ENCODE data around the gene RNF183. TPM values are rescaled to one million over a fixed set of nuclear protein-coding genes. Genes with fewer than 3 reads are reported as not detected.
A peak's percentile ranks its signal among the peaks of the same experiment; 100 is the strongest.

Gene RNF183
- not detected in 2 replicates for total RNA-seq (2014; rRNA removed; shearing (Covaris generic))

GRCh38 chr9:113302792-113303418 is at the start of gene RNF183:
Gene RNF183 (minus strand): TSS chr9:113303376. CDS start chr9:113298184, 5,192 bp downstream.
- no peak for DNase-seq (ENCODE audit: low spot score)

- DNase-seq (ENCODE audit: low spot score), result no peak
These were observed 49.2 kb upstream of the RNF183 start for GRCh38 chr9:113352411-113352810.

DNA sequence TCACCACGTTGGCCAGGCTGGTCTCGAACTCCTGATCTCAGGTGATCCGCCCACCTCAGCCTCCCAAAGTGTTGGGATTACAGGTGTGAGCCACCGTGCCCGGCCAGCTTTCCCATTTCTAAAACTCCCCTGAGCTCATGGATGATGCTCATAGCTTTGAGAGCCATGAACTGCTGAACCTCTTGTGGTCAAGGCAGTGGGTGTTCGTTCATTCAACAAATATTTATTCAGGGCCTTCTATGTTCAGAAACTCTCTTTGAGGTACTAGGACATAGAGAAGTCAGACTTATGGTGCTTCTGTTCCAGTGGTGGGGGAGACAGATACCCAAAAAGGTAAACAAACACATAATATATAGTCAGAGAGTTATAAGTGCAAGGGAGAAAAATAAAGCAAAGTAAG is 48.8 kb upstream of the RNF183 start:
- no peak for DNase-seq (ENCODE audit: low spot score)

DNA sequence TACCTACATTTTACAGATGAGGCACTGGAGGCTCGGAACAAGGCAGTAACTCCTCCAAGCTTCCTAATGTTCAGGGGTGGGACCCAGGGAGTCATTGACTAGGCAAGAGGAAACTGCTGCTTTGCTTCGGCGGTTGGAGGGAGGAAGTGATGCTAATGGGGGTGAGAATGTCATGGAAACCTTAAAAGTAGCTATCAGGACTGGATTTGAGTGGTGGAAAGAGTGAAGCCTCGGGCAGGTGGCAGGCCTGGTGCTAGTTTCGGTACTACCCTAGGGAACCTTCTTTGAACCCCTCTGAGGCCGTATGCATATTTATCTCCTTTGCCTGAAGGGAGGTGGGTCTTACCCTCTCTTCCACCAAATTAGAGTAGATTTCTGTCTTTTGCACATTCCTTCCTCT is 47.8 kb upstream of the RNF183 start:
- no peak for DNase-seq (ENCODE audit: low spot score)

DNA sequence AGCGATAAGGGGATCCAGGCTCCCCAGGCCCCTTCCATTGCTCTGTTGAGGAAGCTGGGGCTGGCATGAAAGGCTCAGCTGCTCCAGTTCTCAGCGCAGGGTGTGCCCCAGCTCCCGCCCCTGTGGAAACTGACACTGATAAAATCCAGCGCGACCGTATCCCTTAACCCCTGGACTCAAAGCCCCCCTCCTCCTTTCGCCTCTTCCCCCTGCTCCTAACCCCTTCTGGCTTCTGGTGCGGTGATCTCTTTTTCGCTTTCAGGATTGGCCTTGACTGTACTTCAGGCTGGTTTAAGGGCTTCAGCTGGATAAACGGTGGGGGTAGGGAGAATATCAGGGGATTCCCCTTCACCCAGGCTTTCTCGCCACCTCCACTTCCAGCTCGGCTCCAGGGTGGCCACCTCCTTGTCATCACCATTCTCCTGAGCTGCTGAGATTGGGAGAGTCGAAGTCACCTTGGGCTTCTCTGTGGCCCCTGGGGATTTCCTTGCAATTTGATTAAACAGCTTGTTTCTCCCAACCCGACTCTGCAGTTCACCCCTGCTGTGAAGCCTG is 47.0 kb upstream of the RNF183 start:
- DNase-seq (ENCODE audit: low spot score), result no peak

DNA sequence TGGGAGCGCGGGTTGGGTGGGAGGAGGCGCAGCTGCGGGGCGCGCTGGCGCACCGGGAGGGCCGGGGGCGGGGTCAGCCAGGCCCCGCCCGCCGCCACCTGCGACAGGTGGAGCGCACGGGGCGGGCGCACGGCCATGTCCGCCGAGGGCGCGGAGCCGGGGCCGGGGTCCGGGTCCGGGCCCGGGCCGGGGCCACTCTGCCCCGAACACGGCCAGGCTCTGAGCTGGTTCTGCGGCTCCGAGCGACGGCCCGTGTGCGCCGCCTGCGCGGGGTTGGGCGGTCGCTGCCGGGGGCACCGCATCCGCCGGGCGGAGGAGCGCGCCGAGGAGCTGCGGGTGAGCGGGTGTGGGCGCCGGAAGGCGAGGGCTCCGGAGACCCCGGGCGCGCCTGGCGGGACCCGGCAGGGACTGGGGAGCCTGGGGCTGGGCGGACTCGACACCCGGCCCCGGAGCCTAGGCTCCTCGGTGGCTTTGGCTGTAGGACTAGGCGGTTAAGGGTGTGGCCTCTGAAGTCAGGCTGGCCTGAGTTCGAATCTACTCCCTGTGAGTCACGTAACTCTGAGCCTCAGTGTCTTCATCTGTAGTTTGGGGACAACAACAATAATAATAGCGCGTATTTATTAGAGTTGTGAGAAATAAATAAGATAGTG is 46.4 kb upstream of the RNF183 start, which contains the start of gene BSPRY:
TSS of gene BSPRY (plus strand) at position 97 of the 650 bp plus-strand sequence. CDS start at position 136, 39 bp downstream.
- DNase-seq (ENCODE audit: low spot score), result no peak

DNA sequence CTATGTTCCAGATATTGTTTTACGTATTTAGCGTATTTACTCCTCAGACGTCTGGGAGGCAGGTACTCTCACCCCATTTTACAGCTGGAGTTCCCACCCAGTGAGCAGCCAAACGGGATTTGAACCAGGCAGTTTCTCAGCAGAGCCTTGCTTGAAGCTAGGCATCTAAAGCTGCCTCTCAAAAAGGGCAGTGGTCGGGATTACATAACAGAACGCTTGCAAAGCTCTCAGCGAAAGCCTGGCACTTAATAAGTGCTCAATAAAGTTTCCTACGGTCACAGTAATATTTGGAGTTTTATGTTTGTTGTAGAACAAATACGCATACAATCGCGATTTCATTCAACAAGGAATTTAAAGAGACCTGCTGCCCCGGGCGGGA is 45.9 kb upstream of the RNF183 start:
- no peak for DNase-seq (ENCODE audit: low spot score)

DNA sequence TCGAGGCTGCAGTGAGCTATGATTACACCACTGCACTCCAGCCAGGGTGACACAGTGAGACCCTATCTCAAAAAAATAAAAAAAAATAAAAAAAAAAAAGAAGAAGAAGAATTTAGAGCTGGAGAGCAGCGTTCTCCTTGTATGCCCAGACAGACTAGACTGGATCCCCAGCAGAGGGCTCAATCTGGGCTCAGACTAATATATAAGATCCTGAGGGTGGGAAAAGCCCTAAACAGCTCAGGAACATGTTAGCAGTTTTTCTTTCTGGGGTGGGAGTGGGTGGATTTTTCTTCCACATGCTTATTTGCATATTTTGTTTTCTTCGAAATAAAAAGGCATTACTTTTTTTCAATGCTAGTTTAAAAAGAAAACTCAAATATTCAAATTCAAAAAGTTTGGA is 45.3 kb upstream of the RNF183 start:
- DNase-seq (ENCODE audit: low spot score), result no peak

DNA sequence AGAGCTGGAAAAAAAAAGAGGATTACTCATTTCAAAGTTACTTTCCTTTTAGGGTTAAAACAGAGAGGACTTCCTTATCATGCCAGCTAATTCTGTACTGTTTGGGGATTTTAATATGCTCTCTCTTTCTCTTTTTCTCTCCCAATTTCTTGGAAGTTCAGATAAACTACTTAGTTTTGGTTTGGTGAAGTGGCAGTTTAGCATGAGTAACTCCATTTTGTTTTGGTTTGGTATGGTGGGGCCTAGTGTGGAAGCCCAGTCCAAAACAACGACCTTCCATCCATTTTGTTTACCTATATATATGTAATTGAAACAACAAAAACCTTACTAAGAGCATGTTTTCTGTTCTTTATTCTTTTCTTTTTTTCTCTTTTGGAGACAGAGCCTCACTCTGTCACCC is 42.5 kb upstream of the RNF183 start:
- no peak for DNase-seq (ENCODE audit: low spot score)

DNA sequence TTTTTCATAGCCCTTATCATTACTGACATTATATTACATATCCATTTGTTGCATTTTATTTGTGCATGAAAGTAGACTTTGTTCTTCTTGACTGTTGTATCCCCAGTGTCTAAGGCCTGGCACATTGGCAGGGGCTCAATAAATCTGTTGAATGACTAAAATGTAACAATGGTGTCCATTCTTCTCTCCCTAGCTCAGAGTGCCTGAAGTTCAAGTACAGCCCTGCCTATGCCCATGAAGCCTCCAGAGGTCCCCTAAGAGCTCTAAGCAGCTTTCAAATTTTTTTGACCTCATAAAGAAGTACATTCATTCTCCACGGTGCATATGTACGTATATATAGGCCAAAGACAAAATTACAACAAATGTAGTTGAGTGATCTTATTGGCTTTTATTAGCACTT is 42.0 kb upstream of the RNF183 start:
- no peak for DNase-seq (ENCODE audit: low spot score)

- peak; percentile 21 for DNase-seq (ENCODE audit: low spot score)
These were observed 40.6 kb upstream of the RNF183 start for GRCh38 chr9:113343732-113344231.

GRCh38 chr9:113341712-113342410 is 38.7 kb upstream of the RNF183 start:
- DNase-seq (ENCODE audit: low spot score), result no peak

DNA sequence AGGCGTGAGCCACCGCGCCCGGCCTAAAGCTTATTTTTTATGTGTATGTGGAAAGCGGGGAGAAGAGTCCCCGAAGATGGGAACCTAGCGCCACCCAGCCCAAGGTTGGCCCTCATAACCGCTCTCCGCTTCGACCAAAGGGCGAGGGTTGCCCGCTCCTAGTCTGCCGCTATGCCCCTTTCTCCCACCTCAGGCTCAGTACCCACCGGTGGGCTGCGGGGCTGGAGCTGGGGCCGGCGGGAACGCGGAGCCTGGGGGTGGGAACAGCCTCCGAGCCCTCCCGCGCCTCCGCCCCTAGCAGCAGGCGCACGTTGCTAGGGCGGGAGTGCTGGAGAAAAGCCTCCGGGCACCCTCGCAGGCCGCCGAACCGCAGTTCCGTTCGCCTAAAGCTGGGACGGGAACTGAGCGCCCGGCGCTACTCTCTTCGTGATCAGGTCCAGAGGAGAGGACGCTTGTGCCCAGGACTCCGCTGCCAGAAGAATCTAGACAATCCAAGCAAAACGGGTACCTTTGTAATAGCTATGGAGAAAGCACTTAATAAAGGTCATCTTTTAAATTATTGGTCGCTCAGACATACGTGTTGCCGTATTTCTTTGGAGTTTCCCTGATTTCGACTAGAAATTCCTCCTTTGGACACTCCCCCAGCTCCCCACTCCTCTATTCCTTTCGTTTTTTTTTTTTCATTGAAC is 37.0 kb upstream of the RNF183 start, which contains the start of gene WDR31:
TSS of gene WDR31 (minus strand) at position 265 of the 689 bp plus-strand sequence. CDS start 8,253 bp downstream, outside the sequence.
- DNase-seq (ENCODE audit: low spot score), result peak; percentile 70

DNA sequence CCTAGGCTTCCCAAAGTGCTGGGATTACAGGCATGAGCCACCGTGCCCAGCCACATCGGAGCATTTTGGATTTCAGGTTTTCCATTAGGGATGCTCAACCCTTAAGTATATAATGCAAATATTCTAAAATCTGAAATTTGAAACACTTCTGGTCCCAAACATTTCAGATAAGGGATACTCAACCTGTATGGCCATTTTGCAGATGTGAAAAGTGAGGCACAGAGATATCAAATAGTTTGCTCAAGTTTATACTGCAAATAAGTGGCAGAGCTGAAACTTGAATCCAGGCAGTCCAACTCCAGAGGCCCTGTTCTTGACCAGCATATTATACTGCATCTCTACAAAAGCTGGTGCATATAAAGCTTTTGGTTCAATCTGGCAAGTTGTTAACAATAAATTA is 34.5 kb upstream of the RNF183 start:
- no peak for DNase-seq (ENCODE audit: low spot score)

- no peak for DNase-seq (ENCODE audit: low spot score)
These were observed 28.6 kb upstream of the RNF183 start for GRCh38 chr9:113331780-113332179.

GRCh38 chr9:113328045-113328782 is 25.0 kb upstream of the RNF183 start:
- DNase-seq (ENCODE audit: low spot score), result no peak

DNA sequence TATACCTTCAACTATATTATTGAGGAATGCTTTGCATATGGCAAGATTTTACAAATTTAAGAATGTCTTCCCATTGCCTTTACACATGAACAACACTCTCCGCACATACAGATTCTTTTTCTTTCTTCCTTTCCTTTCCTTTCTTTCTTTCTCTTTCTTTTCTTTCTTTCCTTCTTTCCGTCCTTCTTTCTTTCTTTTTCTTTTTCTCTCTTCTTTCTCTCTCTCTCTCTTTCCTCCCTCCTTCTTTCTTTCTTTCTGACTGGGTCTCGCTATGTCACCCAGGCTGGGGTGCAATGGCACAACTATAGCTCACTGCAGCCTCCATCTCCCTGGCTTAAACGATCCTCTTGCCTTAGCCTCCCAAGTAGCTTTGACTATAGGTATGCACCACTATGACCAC is 23.1 kb upstream of the RNF183 start:
- no peak for DNase-seq (ENCODE audit: low spot score)

- DNase-seq (ENCODE audit: low spot score), result no peak
These were observed 19.5 kb upstream of the RNF183 start for GRCh38 chr9:113322671-113323070.

- DNase-seq (ENCODE audit: low spot score), result no peak
These were observed 16.9 kb upstream of the RNF183 start for GRCh38 chr9:113320051-113320450.

- DNase-seq (ENCODE audit: low spot score), result no peak
These were observed 15.9 kb upstream of the RNF183 start for GRCh38 chr9:113319054-113319453.

DNA sequence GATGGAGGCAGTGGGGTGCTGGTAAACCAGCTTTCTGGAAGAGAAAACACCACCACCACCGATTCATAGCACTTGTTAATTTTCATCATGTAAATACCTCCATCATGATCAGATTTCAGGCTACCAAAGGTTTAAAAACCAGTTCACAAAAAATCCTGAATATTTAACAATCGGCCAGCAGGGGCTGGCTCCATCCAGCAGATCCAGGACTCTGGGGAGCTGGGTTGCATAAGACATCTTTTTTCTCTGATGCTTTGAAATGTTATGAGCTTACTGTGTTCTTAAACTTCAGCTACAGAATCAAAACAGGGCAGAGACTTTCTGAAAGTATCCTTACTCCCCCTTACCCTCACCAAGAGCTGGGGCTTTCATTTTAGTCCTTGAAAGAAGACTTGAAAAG is 14.6 kb upstream of the RNF183 start:
- DNase-seq (ENCODE audit: low spot score), result no peak
